ENCODE results near the gene PRR23E. TPM values are rescaled to one million over a fixed set of nuclear protein-coding genes. Genes with fewer than 3 reads are reported as not detected.

PRR23E gene
- total RNA-seq, 1 donor from 2014 or later = not detected

GRCh38 chr3:127222163-127222562 is 29.2 kb downstream of the PRR23E start:
- no peaks in the 10 kb centered on the region for H3K27me3 ChIP-seq
- peaks cover 0 to 12% of the 10 kb centered on the region in 2 donors for H3K9me3 ChIP-seq
- no peak for DNase-seq (ENCODE audit: low spot score in 2 of 2)
- no peak overlapping the region for H3K4me3 ChIP-seq
- H3K27ac ChIP-seq = no peak overlapping the region
- TF ChIP-seq CTCF (IDR thresholded peaks at IDR 0.05) = no peak
- H3K36me3 ChIP-seq = no peaks in the 10 kb centered on the region
- peaks cover 0 to 10% of the 10 kb centered on the region in 2 donors for H3K4me1 ChIP-seq
- intact Hi-C loops (cut with DNase I) = no loop called here

- Histone ChIP-seq H3K4me1 (peaks cover 0 to 6% of the 10 kb centered on the region in 2 donors), H3K4me3 (no peak overlapping the region), H3K36me3 (no peaks in the 10 kb centered on the region), H3K27ac (no peak overlapping the region), H3K9me3 (peaks cover 0 to 12% of the 10 kb centered on the region in 2 donors), H3K27me3 (no peaks in the 10 kb centered on the region)
- no peak for TF ChIP-seq CTCF (IDR thresholded peaks at IDR 0.05)
- no peak for DNase-seq (ENCODE audit: low spot score in 2 of 2)
- intact Hi-C loops (cut with DNase I) = no loop called here
These were observed 29.7 kb downstream of the PRR23E start for GRCh38 chr3:127222664-127223063.

GRCh38 chr3:127224118-127224517 is 31.2 kb downstream of the PRR23E start:
- DNase-seq (ENCODE audit: low spot score in 2 of 2) = no peak
- Histone ChIP-seq H3K9me3 (peaks cover 0 to 12% of the 10 kb centered on the region in 2 donors), H3K27me3 (no peaks in the 10 kb centered on the region), H3K36me3 (no peaks in the 10 kb centered on the region), H3K27ac (no peak overlapping the region), H3K4me1 (peaks cover 0 to 4% of the 10 kb centered on the region in 2 donors), H3K4me3 (no peak overlapping the region)
- intact Hi-C loops (cut with DNase I) = no loop called here
- no peak for TF ChIP-seq CTCF (IDR thresholded peaks at IDR 0.05)

- H3K27ac ChIP-seq = no peak overlapping the region
- H3K4me1 ChIP-seq = no peaks in the 10 kb centered on the region
- no peak overlapping the region for H3K4me3 ChIP-seq
- no peaks in the 10 kb centered on the region for H3K27me3 ChIP-seq
- intact Hi-C loops (cut with DNase I) = no loop called here
- H3K36me3 ChIP-seq = no peaks in the 10 kb centered on the region
- peaks cover 0 to 12% of the 10 kb centered on the region in 2 donors for H3K9me3 ChIP-seq
- DNase-seq (ENCODE audit: low spot score in 2 of 2) = no peak
- TF ChIP-seq CTCF (IDR thresholded peaks at IDR 0.05) = no peak
These were observed 33.5 kb downstream of the PRR23E start for GRCh38 chr3:127226457-127226856.

- Histone ChIP-seq H3K27me3 (no peaks in the 10 kb centered on the region), H3K9me3 (peaks cover 0 to 12% of the 10 kb centered on the region in 2 donors), H3K36me3 (no peaks in the 10 kb centered on the region), H3K4me3 (no peak overlapping the region), H3K27ac (no peak overlapping the region), H3K4me1 (no peaks in the 10 kb centered on the region)
- intact Hi-C loops (cut with DNase I) = no loop called here
- no peak for TF ChIP-seq CTCF (IDR thresholded peaks at IDR 0.05)
- no peak for DNase-seq (ENCODE audit: low spot score in 2 of 2)
These were observed 34.3 kb downstream of the PRR23E start for GRCh38 chr3:127226946-127227842.
